ENCODE data around the gene ABI3BP. TPM values are rescaled to one million over a fixed set of nuclear protein-coding genes. Genes with fewer than 3 reads are reported as not detected.
A peak's percentile ranks its signal among the peaks of the same experiment; 100 is the strongest.

The ABI3BP gene
- total RNA-seq, 1 donor from 2014 or later = 1.1 TPM

- H3K27me3 Mint-ChIP-seq (ENCODE audit: low read depth, unreplicated experiment) = no peaks in the 10 kb centered on the region
- no peaks in the 10 kb centered on the region for H3K9me3 ChIP-seq (ENCODE audit: insufficient read depth, low read depth, low read length)
- no peak overlapping the region for H3K4me3 ChIP-seq (ENCODE audit: insufficient read depth, low read depth, low read length)
- H3K4me2 ChIP-seq (ENCODE audit: low read length) = no peak overlapping the region
- no peak overlapping the region for H3K9ac ChIP-seq (ENCODE audit: low read length)
- no peaks in the 10 kb centered on the region for H3K4me1 Mint-ChIP-seq (ENCODE audit: low read depth, unreplicated experiment)
- no peak overlapping the region for H3K27ac ChIP-seq (ENCODE audit: low read depth, low read length)
- H4K20me1 ChIP-seq (ENCODE audit: insufficient read depth, low read length) = no peaks in the 10 kb centered on the region
- H3K36me3 Mint-ChIP-seq (ENCODE audit: low read depth, unreplicated experiment) = no peaks in the 10 kb centered on the region
- FAIRE-seq (no peak), DNase-seq (ENCODE audit: low read depth) (no peak)
- H2AFZ ChIP-seq (ENCODE audit: low read depth, low read length) = no peak overlapping the region
- no peaks in the 10 kb centered on the region for H3K4me1 ChIP-seq (ENCODE audit: insufficient read depth, low read length)
- peaks cover 4% of the 10 kb centered on the region for H3K9me3 Mint-ChIP-seq (ENCODE audit: unreplicated experiment)
- no peak for TF ChIP-seq CTCF (IDR thresholded peaks at IDR 0.05; ENCODE audit: insufficient read depth, low read depth, low read length)
- no peaks in the 10 kb centered on the region for H3K27me3 ChIP-seq (ENCODE audit: insufficient read depth, low read length)
- no peak overlapping the region for H3K4me3 Mint-ChIP-seq (ENCODE audit: unreplicated experiment)
- H3K79me2 ChIP-seq (ENCODE audit: insufficient read depth, low read length) = no peaks in the 10 kb centered on the region
- H3K36me3 ChIP-seq (ENCODE audit: insufficient read depth, low read length) = no peaks in the 10 kb centered on the region
- no peak overlapping the region for H3K27ac Mint-ChIP-seq (ENCODE audit: unreplicated experiment)
These were observed 33.7 kb upstream of the ABI3BP start for GRCh38 chr3:101026881-101027280.

GRCh38 chr3:101026244-101026643, 33.0 kb upstream of the ABI3BP start:
- no peaks in the 10 kb centered on the region for H3K36me3 ChIP-seq (ENCODE audit: insufficient read depth, low read length)
- no peaks in the 10 kb centered on the region for H3K79me2 ChIP-seq (ENCODE audit: insufficient read depth, low read length)
- Mint-ChIP-seq H3K4me3 (ENCODE audit: unreplicated experiment) (no peak overlapping the region), H3K9me3 (ENCODE audit: unreplicated experiment) (peaks cover 4% of the 10 kb centered on the region), H3K36me3 (ENCODE audit: low read depth, unreplicated experiment) (no peaks in the 10 kb centered on the region), H3K27ac (ENCODE audit: unreplicated experiment) (no peak overlapping the region), H3K27me3 (ENCODE audit: low read depth, unreplicated experiment) (no peaks in the 10 kb centered on the region), H3K4me1 (ENCODE audit: low read depth, unreplicated experiment) (no peaks in the 10 kb centered on the region)
- H3K4me2 ChIP-seq (ENCODE audit: low read length) = no peak overlapping the region
- no peaks in the 10 kb centered on the region for H3K4me1 ChIP-seq (ENCODE audit: insufficient read depth, low read length)
- FAIRE-seq (no peak), DNase-seq (ENCODE audit: low read depth) (no peak)
- no peaks in the 10 kb centered on the region for H4K20me1 ChIP-seq (ENCODE audit: insufficient read depth, low read length)
- H3K27me3 ChIP-seq (ENCODE audit: insufficient read depth, low read length) = no peaks in the 10 kb centered on the region
- no peak overlapping the region for H3K4me3 ChIP-seq (ENCODE audit: insufficient read depth, low read depth, low read length)
- no peak overlapping the region for H3K9ac ChIP-seq (ENCODE audit: low read length)
- no peak overlapping the region for H3K27ac ChIP-seq (ENCODE audit: low read depth, low read length)
- no peak overlapping the region for H2AFZ ChIP-seq (ENCODE audit: low read depth, low read length)
- H3K9me3 ChIP-seq (ENCODE audit: insufficient read depth, low read depth, low read length) = no peaks in the 10 kb centered on the region
- TF ChIP-seq EZH2 (IDR thresholded peaks at IDR 0.05; ENCODE audit: insufficient read depth, low read length) (no peak), CTCF (IDR thresholded peaks at IDR 0.05; ENCODE audit: insufficient read depth, low read depth, low read length) (no peak)

- no peak overlapping the region for H2AFZ ChIP-seq (ENCODE audit: low read depth, low read length)
- peak; percentile 37 for FAIRE-seq
- H4K20me1 ChIP-seq (ENCODE audit: insufficient read depth, low read length) = no peaks in the 10 kb centered on the region
- H3K4me3 Mint-ChIP-seq (ENCODE audit: unreplicated experiment) = no peak overlapping the region
- TF ChIP-seq CTCF (IDR thresholded peaks at IDR 0.05; ENCODE audit: insufficient read depth, low read depth, low read length) = no peak
- no peak for TF ChIP-seq EZH2 (IDR thresholded peaks at IDR 0.05; ENCODE audit: insufficient read depth, low read length)
- no peaks in the 10 kb centered on the region for H3K27me3 ChIP-seq (ENCODE audit: insufficient read depth, low read length)
- no peak overlapping the region for H3K9ac ChIP-seq (ENCODE audit: low read length)
- no peak overlapping the region for H3K4me3 ChIP-seq (ENCODE audit: insufficient read depth, low read depth, low read length)
- no peak overlapping the region for H3K4me2 ChIP-seq (ENCODE audit: low read length)
- H3K36me3 ChIP-seq (ENCODE audit: insufficient read depth, low read length) = no peaks in the 10 kb centered on the region
- no peaks in the 10 kb centered on the region for H3K36me3 Mint-ChIP-seq (ENCODE audit: low read depth, unreplicated experiment)
- no peaks in the 10 kb centered on the region for H3K9me3 Mint-ChIP-seq (ENCODE audit: unreplicated experiment)
- no peaks in the 10 kb centered on the region for H3K27me3 Mint-ChIP-seq (ENCODE audit: low read depth, unreplicated experiment)
- no peak overlapping the region for H3K27ac Mint-ChIP-seq (ENCODE audit: unreplicated experiment)
- H3K9me3 ChIP-seq (ENCODE audit: insufficient read depth, low read depth, low read length) = no peaks in the 10 kb centered on the region
- DNase-seq (ENCODE audit: low read depth) = no peak
- H3K4me1 Mint-ChIP-seq (ENCODE audit: low read depth, unreplicated experiment) = peaks cover 5% of the 10 kb centered on the region
- H3K27ac ChIP-seq (ENCODE audit: low read depth, low read length) = no peak overlapping the region
- H3K79me2 ChIP-seq (ENCODE audit: insufficient read depth, low read length) = no peaks in the 10 kb centered on the region
- H3K4me1 ChIP-seq (ENCODE audit: insufficient read depth, low read length) = no peaks in the 10 kb centered on the region
These were observed 27.3 kb upstream of the ABI3BP start for GRCh38 chr3:101020351-101021015.

All from astrocyte (in vitro differentiated cells and primary cell).